Right cardiac atrium (tissue), 5 donors: ENCODE measurements around the gene MKNK1. TPM values are rescaled to one million over a fixed set of nuclear protein-coding genes. Genes with fewer than 3 reads are reported as not detected.
A peak's percentile ranks its signal among the peaks of the same experiment; 100 is the strongest.

ENCODE experiments used
- ATAC-seq, 2 donors: fragments of 200-7000 bp; cut with Tn5 transposase; one replicate each; pipeline versions ENCODE4 v1.8.0 to v1.9.1; 2020; ENCODE audit warnings: moderate library complexity in 2 of 2, mild to moderate bottlenecking in 1 of 2
- DNase-seq, 3 donors: peaks; one replicate each; pipeline ENCODE4 v3.0.0-alpha.2; 2020
- H3K27ac ChIP-seq: one replicate; pipeline ENCODE4 v1.5.1; 2013; ENCODE audit warnings: mild to moderate bottlenecking, low read length, control low read depth, moderate library complexity
- H3K27me3 ChIP-seq: one replicate; pipeline ENCODE4 v1.6.1; 2013; ENCODE audit not compliant: control insufficient read depth, insufficient read depth
- H3K4me1 ChIP-seq: one replicate; pipeline ENCODE4 v1.6.1; 2013; ENCODE audit warnings: low read length; ENCODE audit not compliant: control insufficient read depth, insufficient read depth
- H3K4me3 ChIP-seq: one replicate; pipeline ENCODE4 v1.5.1; 2013; ENCODE audit warnings: low read length, control low read depth
- H3K9me3 ChIP-seq: one replicate; pipeline ENCODE4 v1.6.1; 2013; ENCODE audit warnings: low read length; ENCODE audit not compliant: control insufficient read depth
- WGBS: extraction: QIAGEN DNeasy Blood & Tissue Kit; methylation state at CpG from one replicate; pipeline ENCODE4 v1.1.7; 2013; 5-methylcytosine and 5-hydroxymethylcytosine counted together
- intact Hi-C, 4 donors: fragments of 100-400 bp; cut with DNase I; formaldehyde crosslinking; loops; one replicate each; pipeline versions ENCODE4 v1.11.0 to v1.14.0; 2022 to 2023
- polyA plus RNA-seq: library from polyadenylated mRNA; stranded (reverse); fragments of 200-250 nt; gene quantifications from one replicate; pipeline ENCODE4 v1.2.3, GENCODE V29; 2013
- total RNA-seq, 4 donors: library from RNA; stranded (reverse); fragmentation: NEBNext Ultra II Directional; extraction: Animal tissue kit (Norgen Biotek cat#: 25700); gene quantifications; one replicate each; pipeline ENCODE4 v1.2.1, GENCODE V29; 2021
- donor health status: healthy with polysubstance abuse.
- donor health status: DM: no; HTN: yes; CAD: no.
- donor health status: DM: no; HTN: no; CAD: no.
- donor health status: DM: no; HTN: yes; CAD: no; lungs with severe emphysema.
- donor health status: DM: yes; HTN: yes; CAD: no.

MKNK1 gene
- total and polyA plus RNA-seq, 5 donors = 27.8 to 46.9 (median 43.1) TPM

DNA sequence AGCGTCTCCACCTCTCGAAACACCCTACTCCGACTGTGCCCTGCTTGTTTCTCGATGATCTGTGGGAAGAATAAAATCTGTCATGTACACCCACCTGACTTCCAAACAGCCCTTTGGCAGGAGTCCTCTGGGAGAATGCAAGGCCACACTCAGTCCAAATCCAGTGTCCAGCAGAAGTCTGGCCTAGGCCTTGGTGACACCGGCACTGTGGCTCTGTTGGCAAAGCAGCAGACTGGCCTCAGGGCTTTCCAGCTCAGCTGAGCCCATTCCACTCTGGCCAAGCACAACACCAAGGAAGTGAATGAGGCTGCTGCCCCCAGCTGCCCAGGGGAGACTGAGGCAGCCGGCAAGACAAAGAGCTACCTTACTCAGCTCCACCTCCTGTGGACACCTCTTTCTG, 27.5 kb downstream of the MKNK1 start:
- Histone ChIP-seq H3K4me1 (peaks cover 3% of the 10 kb centered on the region), H3K4me3 (no peak overlapping the region), H3K27ac (peak overlapping the region; percentile 1), H3K27me3 (no peaks in the 10 kb centered on the region), H3K9me3 (no peaks in the 10 kb centered on the region)
- 76% methylated on average over 6 of the region's 6 CpGs for WGBS
- DNase-seq (no peak), ATAC-seq (no peak)
- intact Hi-C loops = no loop called here

DNA sequence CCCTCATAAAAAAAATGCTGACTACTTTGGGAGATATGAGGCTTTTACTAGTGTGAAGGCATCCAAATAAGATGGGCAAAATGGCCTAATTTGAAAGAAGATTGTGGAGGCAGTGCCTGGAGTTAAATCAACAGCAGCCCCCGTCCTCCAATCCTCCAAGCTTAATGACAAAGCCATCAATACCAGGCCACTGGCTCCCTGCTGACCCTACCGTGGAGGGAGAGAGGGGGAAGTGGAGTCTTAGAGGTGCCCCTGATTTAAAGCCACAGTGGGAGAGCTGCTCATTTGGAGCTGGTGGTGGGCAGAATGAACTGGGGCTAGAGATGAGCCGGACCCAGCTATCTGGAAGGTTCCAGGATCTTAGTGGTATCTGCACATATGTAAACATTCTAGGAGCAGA, 28.3 kb downstream of the MKNK1 start:
- H3K4me3 ChIP-seq = no peak overlapping the region
- H3K27me3 ChIP-seq = no peaks in the 10 kb centered on the region
- H3K9me3 ChIP-seq = no peaks in the 10 kb centered on the region
- intact Hi-C loops = no loop called here
- no peak for DNase-seq
- 74% methylated on average over 3 of the region's 3 CpGs for WGBS
- no peak overlapping the region for H3K27ac ChIP-seq
- ATAC-seq = no peak
- H3K4me1 ChIP-seq = peaks cover 3% of the 10 kb centered on the region

DNA sequence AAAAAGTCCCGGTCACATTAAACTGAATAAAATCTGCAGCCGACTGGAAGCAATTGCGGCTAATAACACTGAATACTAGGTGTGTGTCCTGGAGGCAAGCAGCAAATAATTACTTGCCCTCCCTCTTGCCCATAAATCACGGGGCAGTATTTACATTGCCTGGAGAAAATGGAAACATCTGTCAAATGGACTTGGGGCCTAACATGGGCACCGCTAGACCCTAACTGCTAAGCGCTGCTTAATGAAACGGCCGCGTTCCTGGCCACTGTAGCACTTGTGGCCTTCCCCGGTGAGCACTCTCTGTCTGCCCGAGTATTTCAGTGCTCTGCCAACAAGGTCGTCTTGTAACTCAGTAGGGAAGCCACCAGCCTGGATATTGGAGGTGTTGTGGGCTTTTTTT, 28.8 kb downstream of the MKNK1 start:
- Histone ChIP-seq H3K4me3 (no peak overlapping the region), H3K27me3 (no peaks in the 10 kb centered on the region), H3K4me1 (peaks cover 3% of the 10 kb centered on the region), H3K27ac (no peak overlapping the region), H3K9me3 (no peaks in the 10 kb centered on the region)
- 87% methylated on average over 12 of the region's 12 CpGs for WGBS
- intact Hi-C loops = no loop called here
- ATAC-seq = no peak
- DNase-seq = no peak

DNA sequence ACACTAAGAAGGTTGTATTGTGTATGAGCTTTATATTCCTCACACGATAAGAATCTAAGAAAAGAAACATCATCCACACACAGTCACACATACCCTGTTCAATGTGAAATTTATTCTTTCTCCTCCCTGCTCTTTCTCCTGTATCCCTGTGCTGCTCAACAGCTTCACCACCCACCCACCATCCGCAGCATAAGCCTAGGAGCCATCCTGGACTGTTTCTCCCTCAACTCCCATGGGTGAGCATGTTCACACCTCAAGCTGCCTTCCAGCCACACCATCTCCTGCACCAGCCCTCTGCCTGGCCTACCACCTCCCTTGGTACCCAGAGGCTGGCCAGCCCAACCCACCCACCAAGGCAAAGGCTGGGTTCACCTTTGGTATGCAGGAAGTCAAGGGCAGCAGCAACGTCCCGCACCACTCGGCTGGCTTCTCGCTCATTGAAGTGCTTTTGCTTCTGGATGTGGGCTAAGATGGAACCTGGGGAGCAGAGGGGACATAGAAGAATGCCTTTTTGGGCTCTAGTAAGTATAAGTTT, 32.3 kb downstream of the MKNK1 start:
- Histone ChIP-seq H3K9me3 (no peaks in the 10 kb centered on the region), H3K4me3 (no peak overlapping the region), H3K4me1 (peaks cover 3% of the 10 kb centered on the region), H3K27me3 (no peaks in the 10 kb centered on the region), H3K27ac (peak overlapping the region; percentile 1)
- 93% methylated on average over 6 of the region's 6 CpGs for WGBS
- DNase-seq (peak in 1 of 3 donors; percentile 18), ATAC-seq (no peak)
- intact Hi-C loops = no loop called here

DNA sequence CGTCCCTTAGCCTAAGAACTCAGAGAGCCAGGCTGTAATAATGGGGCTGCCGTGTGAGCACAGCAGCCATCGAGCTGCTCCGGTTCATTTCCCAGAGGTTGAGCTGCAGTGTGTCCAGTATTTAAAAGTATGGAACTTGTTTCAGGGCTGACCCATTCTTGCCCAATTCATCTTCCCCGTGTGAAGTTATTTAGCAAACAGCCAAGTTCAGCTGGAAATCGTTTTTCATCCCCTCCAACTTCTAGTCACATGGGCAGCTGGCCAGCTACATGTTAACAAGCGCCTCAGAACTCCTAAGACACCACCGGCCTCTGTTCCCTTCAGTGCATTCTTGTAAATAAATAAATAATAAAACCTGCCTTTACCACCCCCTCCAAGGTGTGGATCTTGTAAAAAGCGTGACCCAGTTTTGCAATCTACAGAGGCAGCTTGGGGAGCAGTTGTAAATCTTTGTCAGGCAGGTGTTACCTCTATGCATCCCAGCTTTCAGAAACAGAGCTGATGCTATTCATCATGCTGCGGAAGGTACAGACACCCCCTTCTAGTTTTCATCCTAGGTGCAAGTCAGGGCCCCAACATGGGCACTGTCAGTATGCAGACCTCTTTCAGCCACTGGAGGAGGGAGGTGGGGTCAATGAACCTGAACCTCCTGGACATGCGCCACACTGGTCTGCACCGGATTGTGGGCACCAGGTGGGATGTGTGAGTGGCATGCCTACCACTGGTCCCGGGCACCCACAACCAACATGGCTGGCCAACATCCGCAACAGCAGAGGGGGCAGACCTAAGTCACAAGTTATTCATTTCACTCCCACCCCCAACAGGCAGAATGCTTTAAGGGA, 34.0 kb downstream of the MKNK1 start:
- no peaks in the 10 kb centered on the region for H3K9me3 ChIP-seq
- no peak overlapping the region for H3K4me3 ChIP-seq
- peaks cover 3% of the 10 kb centered on the region for H3K4me1 ChIP-seq
- DNase-seq (peak in 2 of 3 donors; percentile 42 to 72), ATAC-seq (no peak)
- no peak overlapping the region for H3K27ac ChIP-seq
- intact Hi-C loops = no loop called here
- WGBS = 70% methylated on average over 14 of the region's 14 CpGs
- no peaks in the 10 kb centered on the region for H3K27me3 ChIP-seq

DNA sequence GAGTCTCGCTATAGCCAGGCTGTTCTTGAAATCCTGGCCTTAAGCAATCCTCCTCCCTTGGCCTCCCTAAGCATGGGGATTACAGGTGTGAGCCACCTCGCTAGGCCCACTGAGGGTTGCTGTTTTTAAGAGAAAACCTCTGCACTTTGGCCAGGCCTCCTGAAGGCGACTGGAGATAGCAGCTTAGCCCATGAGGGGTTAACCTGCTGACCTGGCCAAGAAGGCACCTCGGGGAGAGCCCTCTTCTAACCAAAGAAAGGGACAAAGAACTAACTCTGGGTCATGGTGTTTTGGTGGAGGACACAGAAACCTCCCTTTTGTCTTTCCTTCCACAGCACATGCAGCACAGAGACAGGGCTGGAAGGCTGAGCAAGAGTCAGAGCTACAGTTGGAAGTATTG, 35.0 kb downstream of the MKNK1 start:
- H3K27ac ChIP-seq = no peak overlapping the region
- no peak overlapping the region for H3K4me3 ChIP-seq
- ATAC-seq (no peak), DNase-seq (no peak)
- WGBS = 81% methylated on average over 4 of the region's 4 CpGs
- no peaks in the 10 kb centered on the region for H3K9me3 ChIP-seq
- intact Hi-C loops = no loop called here
- peaks cover 3% of the 10 kb centered on the region for H3K4me1 ChIP-seq
- H3K27me3 ChIP-seq = no peaks in the 10 kb centered on the region

DNA sequence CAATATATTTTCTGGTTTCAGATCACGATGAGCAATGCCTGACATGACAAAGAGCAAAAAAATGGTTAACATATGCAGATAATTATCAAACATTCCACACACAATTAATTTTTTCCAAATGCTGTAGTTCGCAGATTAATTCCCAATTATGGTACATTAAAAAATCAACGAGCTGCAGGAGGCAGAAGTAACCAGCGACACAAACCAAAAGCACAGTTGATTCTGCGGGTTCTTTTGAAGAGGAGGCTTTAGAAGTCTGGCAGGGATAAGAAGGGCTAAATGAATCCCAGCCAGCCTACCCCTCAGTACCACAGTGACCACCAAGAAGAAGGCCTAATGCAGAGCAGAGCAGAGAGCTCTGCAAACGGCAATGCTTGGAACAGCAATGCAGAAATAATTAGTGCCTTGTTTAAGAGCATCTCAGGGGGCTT, 35.6 kb downstream of the MKNK1 start:
- no peak overlapping the region for H3K4me3 ChIP-seq
- ATAC-seq (no peak), DNase-seq (no peak)
- peaks cover 3% of the 10 kb centered on the region for H3K4me1 ChIP-seq
- intact Hi-C loops = no loop called here
- H3K27ac ChIP-seq = no peak overlapping the region
- H3K9me3 ChIP-seq = no peaks in the 10 kb centered on the region
- no peaks in the 10 kb centered on the region for H3K27me3 ChIP-seq
- WGBS = 90% methylated on average over 6 of the region's 6 CpGs

DNA sequence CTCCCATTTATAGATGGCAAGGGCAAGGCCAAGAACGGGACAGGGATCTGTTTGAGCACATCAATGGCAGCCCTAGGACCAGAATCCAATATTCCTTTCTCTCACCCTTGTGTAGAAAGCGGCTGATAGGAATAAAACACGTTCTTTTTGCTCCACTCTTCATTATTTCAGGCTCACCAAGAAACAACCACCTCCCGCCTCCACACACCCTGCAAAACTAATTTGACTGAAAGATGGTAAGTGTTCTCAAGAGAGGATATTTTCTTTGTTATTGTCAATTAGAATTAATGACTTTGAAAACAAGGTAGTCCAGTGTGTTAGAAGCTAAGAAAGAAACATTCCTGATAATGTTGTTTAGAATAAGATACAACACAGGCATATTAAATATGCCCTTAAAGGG, 40.7 kb downstream of the MKNK1 start:
- H3K4me3 ChIP-seq = no peak overlapping the region
- H3K27ac ChIP-seq = no peak overlapping the region
- ATAC-seq = no peak
- no peaks in the 10 kb centered on the region for H3K4me1 ChIP-seq
- intact Hi-C loops = no loop called here
- 91% methylated on average over 4 of the region's 4 CpGs for WGBS
- H3K9me3 ChIP-seq = no peaks in the 10 kb centered on the region
- H3K27me3 ChIP-seq = no peaks in the 10 kb centered on the region
- no peak for DNase-seq

DNA sequence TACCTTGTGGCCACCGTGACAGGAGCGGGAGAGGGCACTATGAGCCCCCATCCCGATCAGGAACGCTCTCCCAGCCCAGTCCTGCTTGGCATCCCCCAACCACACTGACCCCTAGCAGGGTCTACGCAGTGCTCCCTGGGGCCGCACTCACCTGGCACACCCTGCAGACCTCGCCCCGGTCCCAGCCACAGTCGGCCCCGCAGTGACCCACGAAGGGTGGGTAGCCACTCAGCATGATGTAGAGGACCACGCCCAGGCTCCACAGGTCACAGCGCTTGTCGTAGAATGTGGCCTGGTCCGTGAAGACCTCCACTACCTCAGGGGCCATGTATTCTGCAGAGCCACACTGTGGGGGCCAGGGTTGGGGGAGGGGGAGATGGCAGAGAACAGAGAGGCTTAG, 41.6 kb downstream of the MKNK1 start:
- DNase-seq (no peak), ATAC-seq (peak in 1 of 2 donors; percentile 14)
- 93% methylated on average over 15 of the region's 15 CpGs for WGBS
- Histone ChIP-seq H3K4me3 (no peak overlapping the region), H3K27me3 (no peaks in the 10 kb centered on the region), H3K9me3 (no peaks in the 10 kb centered on the region), H3K4me1 (no peaks in the 10 kb centered on the region), H3K27ac (no peak overlapping the region)
- intact Hi-C loops = no loop called here

DNA sequence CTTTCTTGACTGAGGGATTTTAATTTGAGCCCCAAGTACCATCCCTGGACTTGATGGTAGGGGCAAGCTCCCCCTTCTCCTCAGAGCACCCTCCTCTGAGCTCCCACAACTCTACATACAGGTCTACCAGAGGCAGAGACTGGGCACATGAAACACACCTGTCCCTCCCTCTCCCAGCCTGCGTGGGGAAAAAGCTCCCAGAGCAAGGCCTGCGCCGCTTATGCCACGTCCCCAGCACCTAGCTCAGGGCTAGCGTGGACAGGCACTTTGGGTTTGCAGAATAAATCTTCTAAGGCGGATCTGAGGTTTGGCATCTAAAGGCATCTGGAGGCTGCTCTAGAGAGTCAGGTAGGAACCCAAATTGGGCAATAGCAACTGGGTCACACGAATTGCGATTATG, 45.1 kb downstream of the MKNK1 start:
- no peak overlapping the region for H3K27ac ChIP-seq
- ATAC-seq = peak in 1 of 2 donors; percentile 5
- DNase-seq = no peak
- intact Hi-C loops = loop anchor here in 1 of 4 donors (10.0 kb wide), 1 partner anchor 156 kb away; the partner anchor contains the start of gene EFCAB14
- no peaks in the 10 kb centered on the region for H3K27me3 ChIP-seq
- 96% methylated on average over 8 of the region's 8 CpGs for WGBS
- no peak overlapping the region for H3K4me3 ChIP-seq
- no peaks in the 10 kb centered on the region for H3K4me1 ChIP-seq
- no peaks in the 10 kb centered on the region for H3K9me3 ChIP-seq

DNA sequence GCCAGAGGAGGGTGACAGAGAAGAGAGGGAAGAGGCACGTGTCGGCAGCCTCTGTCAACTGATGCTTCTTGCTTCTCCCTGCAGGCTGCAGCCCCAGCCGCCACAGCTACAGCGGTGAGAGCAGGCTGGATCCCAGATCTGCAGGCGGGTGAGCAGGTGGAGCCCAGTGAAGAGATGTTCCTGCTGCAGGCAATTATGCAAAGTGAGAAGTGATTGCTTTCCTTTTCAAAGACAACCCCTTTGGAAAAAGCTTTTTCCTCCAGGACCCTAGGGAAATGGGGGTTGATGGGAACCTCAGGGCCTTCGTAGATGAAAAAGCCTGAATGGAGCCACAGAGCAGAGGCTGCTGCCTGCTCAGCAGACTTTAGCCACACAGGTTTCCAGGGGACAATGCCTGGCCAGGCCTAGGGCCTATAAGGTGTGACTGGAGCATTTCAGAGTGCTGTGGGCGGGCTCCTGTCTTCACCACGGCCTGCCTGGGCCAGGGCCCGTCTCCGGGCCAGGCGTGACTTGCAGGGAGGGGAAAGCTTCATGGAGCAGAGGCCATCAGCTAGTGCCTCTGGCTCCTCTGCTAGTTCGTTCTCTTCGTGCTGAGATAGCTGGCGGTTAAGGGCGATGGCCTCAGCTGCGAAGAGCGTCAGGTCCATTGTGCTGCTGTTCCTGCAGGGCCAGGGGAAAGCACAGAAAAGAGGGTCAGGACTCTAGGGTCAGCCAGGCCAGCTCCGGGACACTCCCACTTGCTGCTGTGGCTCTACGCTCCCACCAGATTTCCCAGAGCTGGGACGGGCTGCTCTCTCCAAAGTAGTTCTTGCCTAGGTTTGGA, 45.7 kb downstream of the MKNK1 start:
- Histone ChIP-seq H3K27ac (no peak overlapping the region), H3K4me1 (no peaks in the 10 kb centered on the region), H3K27me3 (no peaks in the 10 kb centered on the region), H3K9me3 (no peaks in the 10 kb centered on the region), H3K4me3 (no peak overlapping the region)
- ATAC-seq = peak; percentile 53 to 54
- DNase-seq = peak in 1 of 3 donors; percentile 70
- intact Hi-C loops = loop anchor here in 1 of 4 donors (10.0 kb wide), 1 partner anchor 156 kb away; the partner anchor contains the start of gene EFCAB14
- 62% methylated on average over 20 of the region's 20 CpGs for WGBS
